ENCODE measurements around the gene SLC4A2. TPM values are rescaled to one million over a fixed set of nuclear protein-coding genes. Genes with fewer than 3 reads are reported as not detected.

SLC4A2 gene
- total RNA-seq, 1 experiment from 2014 or later = 164 TPM

GRCh38 chr7:151053096-151053495 lies 6.3 kb upstream of the SLC4A2 start:
- no peak overlapping the region for H3K4me3 Mint-ChIP-seq

DNA sequence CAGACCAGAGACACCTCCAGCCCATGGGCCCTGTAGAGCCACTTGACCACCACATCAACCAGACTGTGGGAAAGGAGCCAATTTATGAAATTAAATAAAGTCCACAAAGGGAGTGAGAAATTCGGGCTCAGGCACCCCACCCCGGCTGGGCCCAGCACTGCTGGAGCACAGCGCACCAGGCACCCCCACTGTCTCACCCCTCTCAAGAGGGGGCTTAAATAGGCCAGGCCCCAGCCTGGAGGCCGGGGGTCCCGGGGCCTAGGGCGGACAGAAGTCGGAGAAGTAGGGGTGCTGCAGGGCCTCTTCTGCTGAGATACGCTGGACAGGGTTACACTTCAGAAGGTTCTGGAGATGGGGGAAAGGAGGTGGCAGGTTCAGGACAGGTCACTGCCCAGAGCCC lies 5.6 kb upstream of the SLC4A2 start:
- Mint-ChIP-seq H3K27ac (no peak overlapping the region), H3K9me3 (no peaks in the 10 kb centered on the region), H3K36me3 (no peaks in the 10 kb centered on the region; the same call in 1 of the 2 replicates), H3K4me1 (peaks cover 23% of the 10 kb centered on the region), H3K4me3 (no peak overlapping the region), H3K27me3 (ENCODE audit: low read depth) (peaks cover 37% of the 10 kb centered on the region)
- ChIA-PET CTCF (no interaction called here), POLR2A (no interaction called here)
- ATAC-seq = no peak
- no peak for TF ChIP-seq SMAD4 (CRISPR knock-in tag; IDR thresholded peaks at IDR 0.05)
- TF ChIP-seq ZNF416 (CRISPR knock-in tag; IDR thresholded peaks at IDR 0.05) = no peak
- no peak for TF ChIP-seq FOXP1 (CRISPR knock-in tag; IDR thresholded peaks at IDR 0.05; ENCODE audit: borderline replicate concordance)
- TF ChIP-seq ZNF232 (CRISPR knock-in tag; IDR thresholded peaks at IDR 0.05) = no peak
- no peak for TF ChIP-seq ZNF512 (CRISPR knock-in tag; IDR thresholded peaks at IDR 0.05; ENCODE audit: borderline replicate concordance)
- TF ChIP-seq, protein P1, sequence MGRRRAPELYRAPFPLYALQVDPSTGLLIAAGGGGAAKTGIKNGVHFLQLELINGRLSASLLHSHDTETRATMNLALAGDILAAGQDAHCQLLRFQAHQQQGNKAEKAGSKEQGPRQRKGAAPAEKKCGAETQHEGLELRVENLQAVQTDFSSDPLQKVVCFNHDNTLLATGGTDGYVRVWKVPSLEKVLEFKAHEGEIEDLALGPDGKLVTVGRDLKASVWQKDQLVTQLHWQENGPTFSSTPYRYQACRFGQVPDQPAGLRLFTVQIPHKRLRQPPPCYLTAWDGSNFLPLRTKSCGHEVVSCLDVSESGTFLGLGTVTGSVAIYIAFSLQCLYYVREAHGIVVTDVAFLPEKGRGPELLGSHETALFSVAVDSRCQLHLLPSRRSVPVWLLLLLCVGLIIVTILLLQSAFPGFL (CRISPR knock-in tag; IDR thresholded peaks at IDR 0.05; ENCODE audit: borderline replicate concordance) = no peak
- no peak for TF ChIP-seq USF2 (CRISPR knock-in tag; IDR thresholded peaks at IDR 0.05)
- TF ChIP-seq OVOL2 (CRISPR knock-in tag; IDR thresholded peaks at IDR 0.05; ENCODE audit: borderline replicate concordance) = no peak
- no peak for TF ChIP-seq ZNF396 (CRISPR knock-in tag; IDR thresholded peaks at IDR 0.05; ENCODE audit: borderline replicate concordance)
- TF ChIP-seq CBFB (CRISPR knock-in tag; IDR thresholded peaks at IDR 0.05; ENCODE audit: low read depth) = no peak
- no peak for TF ChIP-seq NFE2L1 (CRISPR knock-in tag; IDR thresholded peaks at IDR 0.05)
- no peak for TF ChIP-seq TCF7 (CRISPR knock-in tag; IDR thresholded peaks at IDR 0.05; ENCODE audit: low read depth)
- TF ChIP-seq TEAD1 (CRISPR knock-in tag; IDR thresholded peaks at IDR 0.05) = no peak
- TF ChIP-seq MYBL2 (CRISPR knock-in tag; IDR thresholded peaks at IDR 0.05) = no peak
- TF ChIP-seq PRRX2 (CRISPR knock-in tag; IDR thresholded peaks at IDR 0.05) = no peak
- TF ChIP-seq, protein P2, sequence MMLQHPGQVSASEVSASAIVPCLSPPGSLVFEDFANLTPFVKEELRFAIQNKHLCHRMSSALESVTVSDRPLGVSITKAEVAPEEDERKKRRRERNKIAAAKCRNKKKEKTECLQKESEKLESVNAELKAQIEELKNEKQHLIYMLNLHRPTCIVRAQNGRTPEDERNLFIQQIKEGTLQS (CRISPR knock-in tag; conservative IDR thresholded peaks at IDR 0.05) = no peak
- no peak for TF ChIP-seq ARID4B (CRISPR knock-in tag; IDR thresholded peaks at IDR 0.05; ENCODE audit: borderline replicate concordance)
- TF ChIP-seq SOX15 (CRISPR knock-in tag; IDR thresholded peaks at IDR 0.05) = no peak
- no peak for DNase-seq (ENCODE audit: low spot score)

More at GRCh38 chr7:151053096-151053495, 6.3 kb upstream of the SLC4A2 start:
- no peak for DNase-seq (ENCODE audit: low spot score)
- Mint-ChIP-seq H3K36me3 (no peaks in the 10 kb centered on the region; the same call in 1 of the 2 replicates), H3K4me1 (peaks cover 17% of the 10 kb centered on the region), H3K9me3 (no peaks in the 10 kb centered on the region), H3K27ac (no peak overlapping the region), H3K27me3 (ENCODE audit: low read depth) (peaks cover 39% of the 10 kb centered on the region)
- CTCF ChIA-PET = interaction anchor here (1.0 to 4.2 kb wide), 2 partner anchors 20 to 34 kb away, joined by 3 to 34 read pairs; no protein-coding TSS in a partner anchor
- no peak for ATAC-seq
- TF ChIP-seq TEAD1 (CRISPR knock-in tag; IDR thresholded peaks at IDR 0.05) (no peak), USF1 (CRISPR knock-in tag; IDR thresholded peaks at IDR 0.05) (no peak), RELA (CRISPR knock-in tag; IDR thresholded peaks at IDR 0.05; ENCODE audit: borderline replicate concordance) (no peak), NFE2L1 (CRISPR knock-in tag; IDR thresholded peaks at IDR 0.05) (no peak), KAT7 (CRISPR knock-in tag; IDR thresholded peaks at IDR 0.05; ENCODE audit: borderline replicate concordance) (no peak)
- POLR2A ChIA-PET = no interaction called here
